Esophagus squamous epithelium (tissue), 5 donors: ENCODE measurements around the gene ADARB2. TPM values are rescaled to one million over a fixed set of nuclear protein-coding genes. Genes with fewer than 3 reads are reported as not detected.

Experiments
- DNase-seq: peaks from one replicate; lab custom pipeline; 2025; lab: John Stamatoyannopoulos, UW
- H3K27ac ChIP-seq, 4 donors: fragments of 200-600 bp; sonication (generic); one replicate each; pipeline ENCODE4 v1.5.1; 2016 to 2019; ENCODE audit warnings: mild to moderate bottlenecking in 1 of 4
- H3K27me3 ChIP-seq, 4 donors: fragments of 200-600 bp; sonication (generic); 1 replicate in 3 of 4; 2 replicates in 1 of 4; pipeline versions ENCODE4 v1.5.1 to v1.6.0; 2017 to 2021; ENCODE audit warnings: antibody characterized with exemption in 1 of 4
- H3K36me3 ChIP-seq, 3 donors: fragments of 200-600 bp; sonication (generic); one replicate each; pipeline ENCODE4 v1.5.1; 2016 to 2019
- H3K4me1 ChIP-seq, 3 donors: fragments of 200-600 bp; sonication (generic); one replicate each; pipeline ENCODE4 v1.5.1; 2017 to 2019
- H3K4me3 ChIP-seq, 4 donors: fragments of 200-600 bp; sonication (generic); 1 replicate in 3 of 4; 2 replicates in 1 of 4; pipeline ENCODE4 v1.5.1; 2016 to 2019; ENCODE audit warnings: mild to moderate bottlenecking in 2 of 4, moderate library complexity in 1 of 4
- H3K9me3 ChIP-seq, 3 donors: fragments of 200-600 bp; sonication (generic); one replicate each; pipeline ENCODE4 v1.5.1; 2016 to 2019
- POLR2A ChIP-seq, 4 donors: fragments of 450-650 bp; IDR thresholded peaks; one replicate each; pipeline ENCODE4 v1.6.1; 2017; ENCODE audit warnings: antibody characterized with exemption in 4 of 4, mild to moderate bottlenecking in 4 of 4, moderate library complexity in 3 of 4
- WGBS, 2 donors: methylation state at CpG; one replicate each; pipeline ENCODE4 v1.1.5; 2018; 5-methylcytosine and 5-hydroxymethylcytosine counted together
- intact Hi-C: fragments of 100-400 bp; cut with DNase I; formaldehyde crosslinking; loops from one replicate; pipeline ENCODE4 v1.15.0; 2022
- total RNA-seq, 4 donors: library from RNA; depleted of rRNA; stranded (reverse); fragments of >200 nt; gene quantifications; one replicate each; pipeline ENCODE4 v1.1.0, GENCODE V29; 2016
- TF ChIP-seq, protein P1 (sequence below), 6 experiments: fragments of 450-650 bp in 4 of 6; fragments of 200-600 bp in 2 of 6; sonication (generic) in 2 of 6; IDR thresholded peaks; one replicate each; pipeline ENCODE4 v1.5.1; 2016 to 2019; ENCODE audit warnings: antibody characterized with exemption in 6 of 6, mild to moderate bottlenecking in 4 of 6, moderate library complexity in 4 of 6
- donor health status: DM: yes; HTN: yes; CAD: no.

The ADARB2 gene
- total RNA-seq, 4 donors from 2014 or later: 0.21 to 3.5 (median 1.5) TPM

- WGBS, 2 donors: 72 to 85% methylated on average over 18 to 19 of the region's 19 CpGs
- H3K36me3 ChIP-seq: no peaks in the 10 kb centered on the region
- intact Hi-C loops: no loop called here
- H3K4me1 ChIP-seq: no peaks in the 10 kb centered on the region
- no peaks in the 10 kb centered on the region for H3K9me3 ChIP-seq
- H3K4me3 ChIP-seq: no peak overlapping the region
- no peak for TF ChIP-seq POLR2A (IDR thresholded peaks at IDR 0.05)
- TF ChIP-seq, protein P1, sequence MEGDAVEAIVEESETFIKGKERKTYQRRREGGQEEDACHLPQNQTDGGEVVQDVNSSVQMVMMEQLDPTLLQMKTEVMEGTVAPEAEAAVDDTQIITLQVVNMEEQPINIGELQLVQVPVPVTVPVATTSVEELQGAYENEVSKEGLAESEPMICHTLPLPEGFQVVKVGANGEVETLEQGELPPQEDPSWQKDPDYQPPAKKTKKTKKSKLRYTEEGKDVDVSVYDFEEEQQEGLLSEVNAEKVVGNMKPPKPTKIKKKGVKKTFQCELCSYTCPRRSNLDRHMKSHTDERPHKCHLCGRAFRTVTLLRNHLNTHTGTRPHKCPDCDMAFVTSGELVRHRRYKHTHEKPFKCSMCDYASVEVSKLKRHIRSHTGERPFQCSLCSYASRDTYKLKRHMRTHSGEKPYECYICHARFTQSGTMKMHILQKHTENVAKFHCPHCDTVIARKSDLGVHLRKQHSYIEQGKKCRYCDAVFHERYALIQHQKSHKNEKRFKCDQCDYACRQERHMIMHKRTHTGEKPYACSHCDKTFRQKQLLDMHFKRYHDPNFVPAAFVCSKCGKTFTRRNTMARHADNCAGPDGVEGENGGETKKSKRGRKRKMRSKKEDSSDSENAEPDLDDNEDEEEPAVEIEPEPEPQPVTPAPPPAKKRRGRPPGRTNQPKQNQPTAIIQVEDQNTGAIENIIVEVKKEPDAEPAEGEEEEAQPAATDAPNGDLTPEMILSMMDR (IDR thresholded peaks at IDR 0.05): no peak
- H3K27ac ChIP-seq: no peak overlapping the region
- DNase-seq: no peak
- no peaks in the 10 kb centered on the region for H3K27me3 ChIP-seq
Measured at GRCh38 chr10:1280466-1281404, 456.6 kb downstream of the ADARB2 start.

DNA sequence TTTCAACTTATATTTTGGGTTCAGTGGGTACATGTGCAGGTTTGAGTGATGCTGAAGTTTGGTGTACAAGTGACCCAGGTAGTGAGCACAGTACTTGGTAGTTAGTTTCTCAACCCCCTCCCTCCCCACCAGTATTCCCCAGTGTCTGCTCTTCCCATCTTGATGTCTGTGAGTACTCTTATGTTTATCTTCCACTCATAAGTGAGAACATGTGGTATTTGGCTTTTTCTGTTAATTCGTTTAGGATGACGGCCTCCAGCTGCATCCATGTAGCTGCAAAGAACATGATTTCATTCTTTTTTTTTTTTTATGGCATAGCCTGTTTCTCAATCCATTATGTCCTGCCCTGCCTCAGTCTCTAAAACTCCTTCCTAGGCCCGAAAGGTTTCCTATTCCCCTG lies 459.0 kb downstream of the ADARB2 start:
- TF ChIP-seq POLR2A (IDR thresholded peaks at IDR 0.05): no peak
- TF ChIP-seq, protein P1 (IDR thresholded peaks at IDR 0.05): no peak
- intact Hi-C loops: no loop called here
- DNase-seq: no peak
- H3K4me1 ChIP-seq: no peaks in the 10 kb centered on the region
- no peaks in the 10 kb centered on the region for H3K36me3 ChIP-seq
- no peaks in the 10 kb centered on the region for H3K9me3 ChIP-seq
- WGBS, 2 donors: 70 to 80% methylated on average over 3 of the region's 3 CpGs
- no peaks in the 10 kb centered on the region for H3K27me3 ChIP-seq
- H3K27ac ChIP-seq: no peak overlapping the region
- H3K4me3 ChIP-seq: no peak overlapping the region

DNA sequence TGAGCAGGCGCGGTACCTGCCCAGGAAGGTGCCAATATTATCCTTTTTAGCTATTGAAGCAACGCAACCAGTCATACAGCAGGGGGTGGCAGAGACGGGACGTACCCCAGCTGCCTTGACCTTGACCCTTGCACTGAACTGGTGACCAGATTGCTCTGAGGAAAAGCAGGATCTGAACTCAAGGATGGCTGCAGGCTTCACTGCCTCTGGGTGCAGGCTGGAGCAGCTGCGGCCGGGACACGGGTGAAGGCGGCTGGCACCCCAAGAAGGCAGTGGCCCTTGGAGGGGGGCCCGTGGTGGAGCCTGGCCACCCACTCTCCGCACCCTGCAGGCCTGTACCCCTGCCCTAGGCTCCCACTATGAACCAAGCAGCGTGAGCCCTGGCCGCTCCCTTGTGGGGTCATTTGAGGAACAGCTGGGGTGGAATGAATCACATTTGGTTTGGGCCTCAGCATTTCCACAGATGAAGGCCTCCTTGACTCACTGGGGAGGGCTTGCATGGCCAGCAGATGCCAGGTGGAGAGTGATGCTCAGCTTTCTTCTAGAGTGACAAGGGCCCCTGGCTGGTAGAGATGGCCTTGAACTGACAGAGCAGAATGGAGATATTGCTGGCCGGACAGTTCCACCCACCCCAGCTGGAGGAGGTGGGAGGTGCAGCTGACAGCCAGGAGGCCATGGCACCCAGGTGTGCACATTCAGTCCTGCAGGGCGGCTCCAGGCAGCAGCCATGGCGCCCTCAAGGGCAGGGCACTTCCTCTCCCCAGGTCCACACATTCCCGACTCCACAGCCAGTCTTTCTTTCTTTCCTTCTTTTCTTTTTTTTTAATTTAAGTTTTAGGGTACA lies 462.4 kb downstream of the ADARB2 start:
- TF ChIP-seq POLR2A (IDR thresholded peaks at IDR 0.05): no peak
- TF ChIP-seq, protein P1 (IDR thresholded peaks at IDR 0.05): no peak
- intact Hi-C loops: no loop called here
- no peak for DNase-seq
- no peaks in the 10 kb centered on the region for H3K4me1 ChIP-seq
- no peak overlapping the region for H3K27ac ChIP-seq
- no peak overlapping the region for H3K4me3 ChIP-seq
- H3K27me3 ChIP-seq: no peaks in the 10 kb centered on the region
- H3K36me3 ChIP-seq: no peaks in the 10 kb centered on the region
- 93 to 96% methylated on average over 6 to 12 of the region's 17 CpGs for WGBS, 2 donors
- no peaks in the 10 kb centered on the region for H3K9me3 ChIP-seq

DNA sequence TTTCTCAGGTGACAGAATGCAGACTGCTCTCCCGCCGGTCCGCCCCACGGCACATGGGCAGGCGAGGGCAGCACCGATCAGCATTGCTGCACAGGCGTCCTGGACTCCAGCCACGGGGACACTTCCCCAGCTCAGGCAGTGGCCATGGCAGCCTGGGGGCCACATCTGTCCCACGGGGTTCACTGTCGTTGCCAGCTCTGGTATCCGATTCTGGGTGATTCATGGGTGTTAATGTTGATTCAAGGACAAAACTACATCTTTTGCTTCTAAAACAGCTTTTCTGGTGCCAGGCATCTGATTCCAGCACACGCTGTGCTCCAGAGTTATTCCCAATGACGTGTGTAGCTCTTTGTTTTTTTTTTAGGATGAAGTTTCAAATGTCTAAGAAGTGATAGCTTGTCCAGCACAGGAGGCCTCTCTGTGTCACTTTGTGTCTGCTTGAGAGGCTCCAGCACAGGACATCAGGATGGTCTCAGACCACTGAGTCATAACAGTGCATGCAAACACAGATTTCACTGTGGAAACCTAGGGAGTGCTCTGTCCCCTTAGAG lies 463.1 kb downstream of the ADARB2 start:
- intact Hi-C loops: no loop called here
- TF ChIP-seq, protein P1 (IDR thresholded peaks at IDR 0.05): no peak
- no peak for TF ChIP-seq POLR2A (IDR thresholded peaks at IDR 0.05)
- DNase-seq: no peak
- Histone ChIP-seq H3K4me1 (no peaks in the 10 kb centered on the region), H3K4me3 (no peak overlapping the region), H3K27me3 (no peaks in the 10 kb centered on the region), H3K36me3 (no peaks in the 10 kb centered on the region), H3K9me3 (no peaks in the 10 kb centered on the region), H3K27ac (no peak overlapping the region)
- WGBS, 2 donors: 45 to 62% methylated on average over 10 to 13 of the region's 13 CpGs
